Measurements from ENCODE around the gene DAP.

DNA sequence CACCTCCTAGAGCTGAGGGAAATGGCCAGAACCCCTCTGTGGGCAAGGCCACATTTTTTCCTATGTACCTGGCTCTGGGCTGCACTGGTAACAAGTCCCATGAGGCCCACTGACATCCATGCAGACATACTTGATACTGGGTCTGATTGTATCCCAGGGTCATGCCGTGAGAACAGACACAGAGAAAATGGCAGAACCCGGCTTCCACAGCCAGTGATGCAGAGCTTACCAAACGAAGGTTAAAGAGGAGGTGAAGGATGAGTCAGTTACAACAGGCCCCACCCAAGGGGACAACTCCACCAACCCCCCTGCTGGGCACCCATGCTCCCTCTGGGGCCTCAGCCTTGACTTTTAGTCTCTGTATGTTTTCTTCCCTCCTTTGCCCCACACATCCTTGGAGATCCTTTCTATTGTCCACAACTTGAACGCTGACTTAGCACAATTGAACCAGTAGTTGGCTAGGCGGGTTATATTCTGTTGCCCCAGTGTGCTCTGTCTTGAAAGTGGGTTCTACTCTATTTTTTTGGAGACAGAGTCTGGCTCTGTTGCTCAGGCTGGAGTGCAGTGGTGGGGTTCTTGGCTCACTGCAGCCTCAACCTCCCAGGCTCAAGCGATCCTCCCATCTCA lies 93.5 kb downstream of the DAP start:
- TF ChIP-seq EZH2 (IDR thresholded peaks at IDR 0.05; ENCODE audit: low read depth) (no peak), CTCF (conservative IDR thresholded peaks at IDR 0.05) (no peak)

Data from PC-9 (cell line).